ENCODE data around the gene ASIC4. TPM values are rescaled to one million over a fixed set of nuclear protein-coding genes. Genes with fewer than 3 reads are reported as not detected.

ASIC4 gene
- total and polyA plus RNA-seq, 2 of the 8 experiments (the other 6 are each of a cell fraction or from before 2014, with no cell fraction given) = 0.12 to 0.22 TPM

DNA sequence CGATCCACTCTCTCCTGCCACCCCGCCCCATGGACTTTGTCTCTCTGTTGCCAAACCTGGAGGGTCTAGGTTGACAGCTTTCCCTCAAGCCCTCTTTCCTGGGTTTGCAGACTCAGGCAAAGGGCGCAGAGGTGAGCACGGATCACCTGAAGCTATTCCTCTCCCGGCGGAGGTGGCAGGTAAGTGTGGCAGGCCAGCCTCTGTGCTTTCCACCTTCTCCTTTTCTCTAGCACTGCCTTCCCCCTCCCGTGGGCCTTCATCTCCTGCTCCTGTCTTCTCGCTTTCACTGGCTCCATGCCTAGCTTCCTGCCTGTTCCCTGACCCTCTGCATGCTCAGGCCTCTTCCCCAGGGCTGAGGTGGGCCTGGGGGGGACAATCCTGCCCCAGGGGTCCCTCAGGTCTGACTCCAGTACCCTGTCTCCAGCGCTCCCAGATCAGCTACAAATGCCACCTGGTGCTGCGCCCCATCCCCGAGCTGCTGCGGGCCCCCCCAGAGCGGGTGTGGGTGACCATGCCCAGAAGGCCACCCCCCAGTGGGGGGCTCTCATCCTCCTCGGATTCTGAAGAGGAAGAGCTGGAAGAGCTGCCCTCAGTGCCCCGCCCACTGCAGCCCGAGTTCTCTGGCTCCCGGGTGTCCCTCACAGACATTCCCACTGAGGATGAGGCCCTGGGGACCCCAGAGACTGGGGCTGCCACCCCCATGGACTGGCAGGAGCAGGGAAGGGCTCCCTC, 31.4 kb upstream of the ASIC4 start:
- no peak overlapping the region for H3K4me2 ChIP-seq (ENCODE audit: insufficient read depth in 1 of 2, low read depth in 2 of 2, low read length in 2 of 2)
- H3K79me1 ChIP-seq (ENCODE audit: low read depth, low read length) = no peaks in the 10 kb centered on the region; the same call in 1 of the 2 replicates
- no peak overlapping the region for H3K14ac ChIP-seq (ENCODE audit: insufficient read length)
- H3K56ac ChIP-seq (replicated peaks; ENCODE audit: insufficient read length, low read depth, low read length) = no peak overlapping the region
- H3K4me3 ChIP-seq (ENCODE audit: extremely low read depth in 1 of 4, insufficient read depth in 2 of 4, low read depth in 3 of 4, low read length in 4 of 4) = no peak overlapping the region
- no peak overlapping the region for H3K23ac ChIP-seq (ENCODE audit: insufficient read length)
- H3K4ac ChIP-seq (replicated peaks; ENCODE audit: insufficient read length, low read depth, low read length) = no peak overlapping the region
- no peak overlapping the region for H2BK20ac ChIP-seq (ENCODE audit: low read length)
- H3K79me2 ChIP-seq (ENCODE audit: control insufficient read depth in 1 of 2, insufficient read depth in 2 of 2, low read length in 2 of 2) = no peaks in the 10 kb centered on the region
- no peak overlapping the region for H4K8ac ChIP-seq (ENCODE audit: extremely low read depth, insufficient read depth, low read length)
- no peak overlapping the region for H2BK15ac ChIP-seq (ENCODE audit: low read length)
- H3K9me3 ChIP-seq (ENCODE audit: insufficient read depth in 2 of 2, low read depth in 1 of 2, low read length in 1 of 2) = no peaks in the 10 kb centered on the region
- DNase-seq (ENCODE audit: low read depth in 1 of 2, low spot score in 2 of 2) (no peak), FAIRE-seq (no peak)
- H2AK5ac ChIP-seq (ENCODE audit: low read depth, low read length) = peak overlapping the region; percentile 24; the same call in 1 of the 2 replicates
- peak overlapping the region; percentile 60; the same call in 1 of the 2 replicates for H3K18ac ChIP-seq (ENCODE audit: extremely low read depth, low read length)
- WGBS, 2 experiments (ENCODE audit: extremely low coverage in 1 of 2, insufficient coverage in 1 of 2, insufficient read length in 1 of 2, insufficient replicate concordance in 2 of 2, low coverage in 1 of 2, low lambda C conversion rate in 2 of 2, missing lambda C conversion rate in 1 of 2) = 78% methylated on average over 13 of the region's 17 CpGs; no CpG with 5 or more reads in 1 of the 2 experiments
- H3K27ac ChIP-seq (ENCODE audit: low read depth, low read length) = no peak overlapping the region
- no peak overlapping the region for H2BK5ac ChIP-seq (ENCODE audit: low read depth, low read length)
- peaks cover 6 to 37% (median 24%) of the 10 kb centered on the region in 4 experiments for H3K4me1 ChIP-seq (replicated peaks in 1 of 4; ENCODE audit: control insufficient read depth in 3 of 4, insufficient read depth in 4 of 4, low read length in 3 of 4)
- ChIA-PET POLR2A (ENCODE audit: partially characterized antibody) (interaction anchor here (1.0 to 19.9 kb wide), 10 partner anchors 13 to 95 kb away, joined by 3 to 216 read pairs (median 7); partner anchors contain the start of genes ASIC4, DNPEP and GMPPA), CTCF (ENCODE audit: partially characterized antibody) (interaction anchor here (0.6 to 113.1 kb wide), 9 partner anchors 7 to 185 kb away, joined by 3 to 7248 read pairs (median 11); partner anchors contain the start of genes ASIC4, CHPF, DES and DNPEP)
- H3K9ac ChIP-seq (replicated peaks in 1 of 4; ENCODE audit: extremely low read depth in 1 of 4, low read depth in 3 of 4, low read length in 3 of 4) = no peak overlapping the region
- peaks cover 0 to 2% of the 10 kb centered on the region in 2 experiments for H4K20me1 ChIP-seq (replicated peaks in 1 of 2; ENCODE audit: control insufficient read depth in 1 of 2, insufficient read depth in 2 of 2, low read length in 2 of 2)
- H4K91ac ChIP-seq (replicated peaks; ENCODE audit: insufficient read length, low read length) = no peak overlapping the region
- peaks cover 8% of the 10 kb centered on the region; the same call in 1 of the 2 replicates for H3K23me2 ChIP-seq (ENCODE audit: low read depth, low read length)
- no peak overlapping the region for H4K5ac ChIP-seq (ENCODE audit: insufficient read length, low read depth, low read length)
- H2BK120ac ChIP-seq (replicated peaks; ENCODE audit: low read depth, low read length) = no peak overlapping the region
- peaks cover 20 to 45% (median 35%) of the 10 kb centered on the region in 4 experiments for H3K27me3 ChIP-seq (replicated peaks in 1 of 4; ENCODE audit: control insufficient read depth in 3 of 4, extremely low read depth in 1 of 4, insufficient read depth in 3 of 4, low read length in 3 of 4)
- TF ChIP-seq SIRT6 (IDR thresholded peaks at IDR 0.05; ENCODE audit: low read length) (no peak), CBX5 (IDR thresholded peaks at IDR 0.05; ENCODE audit: low read depth, low read length) (no peak), TAF1 (IDR thresholded peaks at IDR 0.05; ENCODE audit: low read depth, low read length) (no peak), CEBPB (IDR thresholded peaks at IDR 0.05; ENCODE audit: low read depth, low read length) (no peak), SAP30 (IDR thresholded peaks at IDR 0.05; ENCODE audit: insufficient read depth, insufficient replicate concordance, low read length) (no peak), POLR2AphosphoS5 (IDR thresholded peaks at IDR 0.05; ENCODE audit: low read depth, low read length) (no peak), EZH2 (IDR thresholded peaks at IDR 0.05; ENCODE audit: low read depth, low read length, severe bottlenecking) (no peak), POLR2A (IDR thresholded peaks at IDR 0.05; ENCODE audit: control extremely low read depth in 1 of 2, low read depth in 2 of 2, low read length in 2 of 2) (no peak)
- H2BK12ac ChIP-seq (ENCODE audit: low read depth, low read length) = no peak overlapping the region
- no peak overlapping the region for H2AFZ ChIP-seq (ENCODE audit: low read length)
- H3K36me3 ChIP-seq (ENCODE audit: control insufficient read depth in 2 of 4, insufficient read depth in 4 of 4, low read length in 3 of 4) = no peaks in the 10 kb centered on the region; a peak in 1 of 8 replicates
